ENCODE results near the gene GPC2.
"Not testable (repeated sequence)": the region's sequence is repeated elsewhere in the genome, so short reads cannot be mapped to it uniquely, and the experiment has no call there.

DNA sequence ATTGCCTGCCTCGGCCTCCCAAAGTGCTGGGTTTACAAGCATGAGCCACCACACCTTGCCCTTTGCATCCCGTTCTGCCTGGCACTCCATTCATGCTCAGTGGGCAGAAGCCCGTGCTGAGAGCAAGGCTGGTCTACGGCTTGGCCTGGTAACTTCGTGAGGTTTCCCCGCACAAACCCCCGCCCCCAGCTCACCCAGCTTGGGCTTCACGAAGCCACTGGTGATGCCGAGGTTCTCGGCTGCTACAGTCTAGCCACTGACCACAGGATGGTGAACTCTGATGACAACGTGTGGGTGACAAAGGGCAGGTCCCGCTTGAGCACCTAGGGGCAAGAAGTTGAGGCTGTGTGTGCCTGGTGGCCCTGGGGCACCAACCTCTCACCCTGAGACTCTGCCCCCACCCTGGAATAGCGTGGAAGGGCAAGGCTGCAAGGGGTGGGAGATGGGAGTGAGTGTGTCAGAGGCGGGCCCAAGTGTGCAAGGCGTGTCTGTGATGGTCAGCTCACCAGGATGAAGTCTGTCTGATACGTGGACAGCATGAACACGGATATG is 46.3 kb upstream of the GPC2 start:
- TF ChIP-seq, protein P1, sequence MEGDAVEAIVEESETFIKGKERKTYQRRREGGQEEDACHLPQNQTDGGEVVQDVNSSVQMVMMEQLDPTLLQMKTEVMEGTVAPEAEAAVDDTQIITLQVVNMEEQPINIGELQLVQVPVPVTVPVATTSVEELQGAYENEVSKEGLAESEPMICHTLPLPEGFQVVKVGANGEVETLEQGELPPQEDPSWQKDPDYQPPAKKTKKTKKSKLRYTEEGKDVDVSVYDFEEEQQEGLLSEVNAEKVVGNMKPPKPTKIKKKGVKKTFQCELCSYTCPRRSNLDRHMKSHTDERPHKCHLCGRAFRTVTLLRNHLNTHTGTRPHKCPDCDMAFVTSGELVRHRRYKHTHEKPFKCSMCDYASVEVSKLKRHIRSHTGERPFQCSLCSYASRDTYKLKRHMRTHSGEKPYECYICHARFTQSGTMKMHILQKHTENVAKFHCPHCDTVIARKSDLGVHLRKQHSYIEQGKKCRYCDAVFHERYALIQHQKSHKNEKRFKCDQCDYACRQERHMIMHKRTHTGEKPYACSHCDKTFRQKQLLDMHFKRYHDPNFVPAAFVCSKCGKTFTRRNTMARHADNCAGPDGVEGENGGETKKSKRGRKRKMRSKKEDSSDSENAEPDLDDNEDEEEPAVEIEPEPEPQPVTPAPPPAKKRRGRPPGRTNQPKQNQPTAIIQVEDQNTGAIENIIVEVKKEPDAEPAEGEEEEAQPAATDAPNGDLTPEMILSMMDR (IDR thresholded peaks at IDR 0.05; ENCODE audit: insufficient read depth, low read length): not testable (repeated sequence)
- not testable (repeated sequence) for TF ChIP-seq POLR2AphosphoS5, GABPA (IDR thresholded peaks at IDR 0.05; ENCODE audit: low read depth)
- TF ChIP-seq, protein P2, sequence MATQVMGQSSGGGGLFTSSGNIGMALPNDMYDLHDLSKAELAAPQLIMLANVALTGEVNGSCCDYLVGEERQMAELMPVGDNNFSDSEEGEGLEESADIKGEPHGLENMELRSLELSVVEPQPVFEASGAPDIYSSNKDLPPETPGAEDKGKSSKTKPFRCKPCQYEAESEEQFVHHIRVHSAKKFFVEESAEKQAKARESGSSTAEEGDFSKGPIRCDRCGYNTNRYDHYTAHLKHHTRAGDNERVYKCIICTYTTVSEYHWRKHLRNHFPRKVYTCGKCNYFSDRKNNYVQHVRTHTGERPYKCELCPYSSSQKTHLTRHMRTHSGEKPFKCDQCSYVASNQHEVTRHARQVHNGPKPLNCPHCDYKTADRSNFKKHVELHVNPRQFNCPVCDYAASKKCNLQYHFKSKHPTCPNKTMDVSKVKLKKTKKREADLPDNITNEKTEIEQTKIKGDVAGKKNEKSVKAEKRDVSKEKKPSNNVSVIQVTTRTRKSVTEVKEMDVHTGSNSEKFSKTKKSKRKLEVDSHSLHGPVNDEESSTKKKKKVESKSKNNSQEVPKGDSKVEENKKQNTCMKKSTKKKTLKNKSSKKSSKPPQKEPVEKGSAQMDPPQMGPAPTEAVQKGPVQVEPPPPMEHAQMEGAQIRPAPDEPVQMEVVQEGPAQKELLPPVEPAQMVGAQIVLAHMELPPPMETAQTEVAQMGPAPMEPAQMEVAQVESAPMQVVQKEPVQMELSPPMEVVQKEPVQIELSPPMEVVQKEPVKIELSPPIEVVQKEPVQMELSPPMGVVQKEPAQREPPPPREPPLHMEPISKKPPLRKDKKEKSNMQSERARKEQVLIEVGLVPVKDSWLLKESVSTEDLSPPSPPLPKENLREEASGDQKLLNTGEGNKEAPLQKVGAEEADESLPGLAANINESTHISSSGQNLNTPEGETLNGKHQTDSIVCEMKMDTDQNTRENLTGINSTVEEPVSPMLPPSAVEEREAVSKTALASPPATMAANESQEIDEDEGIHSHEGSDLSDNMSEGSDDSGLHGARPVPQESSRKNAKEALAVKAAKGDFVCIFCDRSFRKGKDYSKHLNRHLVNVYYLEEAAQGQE (IDR thresholded peaks at IDR 0.05; ENCODE audit: insufficient replicate concordance, low read depth): not testable (repeated sequence)
